ENCODE measurements around the gene ZNF584.
"Not testable (repeated sequence)": the region's sequence is repeated elsewhere in the genome, so short reads cannot be mapped to it uniquely, and the experiment has no call there.

Gene ZNF584

DNA sequence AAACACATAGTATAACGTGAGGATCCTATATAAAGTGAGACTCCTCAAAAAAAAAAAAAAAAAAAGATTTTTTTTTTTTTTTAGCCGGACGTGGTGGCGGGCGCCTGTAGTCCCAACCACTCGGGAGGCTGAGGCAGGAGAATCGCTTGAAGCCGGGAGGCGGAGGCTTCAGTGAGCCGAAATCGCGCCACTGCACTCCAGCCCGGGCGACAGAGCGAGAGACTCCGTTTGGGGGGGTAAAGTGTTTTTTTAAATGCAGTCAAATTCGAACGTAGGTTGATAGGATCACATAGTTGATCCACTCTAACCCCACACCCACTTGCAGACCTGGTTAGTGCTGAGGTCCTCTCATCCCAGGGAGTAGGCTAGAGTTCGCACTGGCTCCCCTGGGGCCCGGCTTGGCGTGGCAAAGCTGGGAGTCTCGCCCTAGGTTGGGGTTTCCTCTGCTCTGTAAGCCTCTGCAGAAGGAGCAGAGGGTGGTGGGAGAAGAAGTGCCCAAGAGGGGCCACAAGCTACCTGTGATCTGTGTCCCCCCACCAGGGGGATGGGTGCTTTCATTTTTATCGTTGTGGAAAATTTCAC lies 6.5 kb upstream of the ZNF584 start:
- H3K4me1 ChIP-seq (ENCODE audit: insufficient read depth, low read length, poor library complexity, severe bottlenecking), result peaks cover 17% of the 10 kb centered on the region
- no peaks in the 10 kb centered on the region for H3K79me2 ChIP-seq (ENCODE audit: insufficient read depth, low read length)
- H3K36me3 ChIP-seq (ENCODE audit: insufficient read depth, low read length), result no peaks in the 10 kb centered on the region
- no peaks in the 10 kb centered on the region for H3K9me3 ChIP-seq (ENCODE audit: insufficient read depth, low read depth, low read length)
- no peaks in the 10 kb centered on the region for H3K9me2 ChIP-seq (replicated peaks; ENCODE audit: low read depth, low read length)
- no peaks in the 10 kb centered on the region for H3K27me3 ChIP-seq (ENCODE audit: insufficient read depth, low read length, poor library complexity, severe bottlenecking)
- H3K9ac ChIP-seq (ENCODE audit: low read depth, low read length, poor library complexity, severe bottlenecking), result peak overlapping the region; percentile 52
- H3K4me3 ChIP-seq (ENCODE audit: low read length, poor library complexity, severe bottlenecking), result peak overlapping the region; percentile 74
- H3K4me2 ChIP-seq (ENCODE audit: low read depth, low read length, poor library complexity, severe bottlenecking), result peak overlapping the region; percentile 69
- H3F3A ChIP-seq (ENCODE audit: low read depth), result peaks cover 6% of the 10 kb centered on the region; the same call in 1 of the 2 replicates
- no peaks in the 10 kb centered on the region for H4K20me1 ChIP-seq (ENCODE audit: insufficient read depth, low read length, poor library complexity, severe bottlenecking)
- TF ChIP-seq CTCF (conservative IDR thresholded peaks at IDR 0.05; ENCODE audit: low read length) (no peak), EZH2phosphoT487 (IDR thresholded peaks at IDR 0.05; ENCODE audit: borderline replicate concordance) (no peak)
- peak overlapping the region; percentile 80; the same call in 1 of the 2 replicates for H2AFZ ChIP-seq (ENCODE audit: low read length)

DNA sequence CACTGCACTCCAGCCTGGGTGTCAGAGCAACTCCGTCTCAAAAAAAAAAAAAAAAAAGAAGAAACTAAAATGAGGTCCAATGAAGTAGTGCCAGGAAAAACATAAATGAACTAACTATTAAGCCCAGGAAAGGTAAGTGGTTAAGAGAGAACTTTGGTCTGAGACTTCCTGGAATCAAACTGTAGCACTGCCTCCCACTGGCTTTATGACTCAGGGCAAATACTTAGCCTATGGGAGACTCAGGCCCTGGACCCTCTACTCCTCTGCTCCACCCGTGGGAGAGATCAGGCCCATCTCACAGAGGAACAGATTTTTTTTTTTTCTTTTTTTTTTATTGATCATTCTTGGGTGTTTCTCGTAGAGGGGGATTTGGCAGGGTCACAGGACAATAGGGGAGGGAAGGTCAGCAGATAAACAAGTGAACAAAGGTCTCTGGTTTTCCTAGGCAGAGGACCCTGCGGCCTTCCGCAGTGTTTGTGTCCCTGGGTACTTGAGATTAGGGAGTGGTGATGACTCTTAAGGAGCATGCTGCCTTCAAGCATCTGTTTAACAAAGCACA lies 4.5 kb upstream of the ZNF584 start:
- not testable (repeated sequence) for H4K20me1 ChIP-seq (ENCODE audit: insufficient read depth, low read length, poor library complexity, severe bottlenecking)
- TF ChIP-seq CTCF (conservative IDR thresholded peaks at IDR 0.05; ENCODE audit: low read length), result peak; percentile 18; the same call in 1 of the 2 replicates
- H3K4me1 ChIP-seq (ENCODE audit: insufficient read depth, low read length, poor library complexity, severe bottlenecking), result peaks cover 24% of the 10 kb centered on the region

DNA sequence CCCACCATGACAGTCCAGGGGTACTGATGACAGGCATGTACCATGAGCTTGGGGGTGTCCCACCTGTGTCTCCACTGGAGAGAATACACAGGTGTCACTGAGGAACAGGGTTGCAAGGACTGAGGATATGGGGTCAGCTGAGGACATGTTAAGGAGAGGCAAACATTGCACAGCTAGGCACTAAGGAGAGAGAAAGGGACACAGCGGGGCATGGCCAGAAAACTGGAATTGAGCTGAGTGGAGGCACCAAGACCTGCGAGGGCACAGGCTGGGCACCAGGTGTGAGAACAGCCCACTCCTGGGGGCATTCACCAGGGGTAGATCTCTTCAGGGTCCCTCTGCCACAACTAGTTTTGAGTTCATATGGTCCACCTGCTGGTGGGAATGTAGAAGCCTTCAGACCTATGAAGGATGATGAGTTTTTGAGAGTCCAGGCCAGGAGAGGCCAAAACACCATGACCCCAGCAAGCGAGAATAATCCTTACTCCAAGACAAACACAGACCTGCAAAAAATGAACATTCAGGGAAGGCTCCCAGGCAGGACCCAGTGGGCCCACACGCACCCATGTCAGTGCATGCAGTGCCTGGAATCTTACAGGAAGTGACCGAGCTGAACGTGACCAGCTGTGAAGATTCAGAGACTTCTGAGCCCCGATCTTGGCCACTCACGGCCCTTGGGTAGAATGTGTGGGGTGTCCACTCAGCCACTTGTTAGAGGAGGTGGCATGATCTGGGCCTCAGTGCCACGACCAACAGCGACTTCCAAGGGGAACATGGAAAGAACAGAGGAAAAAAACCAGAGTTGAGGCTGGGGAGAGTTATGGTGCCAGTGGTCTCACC lies 1.4 kb upstream of the ZNF584 start:
- H3F3A ChIP-seq (ENCODE audit: low read depth), result peaks cover 6% of the 10 kb centered on the region; the same call in 1 of the 2 replicates
- peaks cover 26% of the 10 kb centered on the region for H3K4me1 ChIP-seq (ENCODE audit: insufficient read depth, low read length, poor library complexity, severe bottlenecking)
- H4K20me1 ChIP-seq (ENCODE audit: insufficient read depth, low read length, poor library complexity, severe bottlenecking), result no peaks in the 10 kb centered on the region
- H3K9ac ChIP-seq (ENCODE audit: low read depth, low read length, poor library complexity, severe bottlenecking), result peak overlapping the region; percentile 89
- H2AFZ ChIP-seq (ENCODE audit: low read length), result no peak overlapping the region
- peak overlapping the region; percentile 83 for H3K4me2 ChIP-seq (ENCODE audit: low read depth, low read length, poor library complexity, severe bottlenecking)
- H3K9me2 ChIP-seq (replicated peaks; ENCODE audit: low read depth, low read length), result no peaks in the 10 kb centered on the region
- H3K36me3 ChIP-seq (ENCODE audit: insufficient read depth, low read length), result no peaks in the 10 kb centered on the region
- TF ChIP-seq CTCF (conservative IDR thresholded peaks at IDR 0.05; ENCODE audit: low read length) (peak; percentile 51), EZH2phosphoT487 (IDR thresholded peaks at IDR 0.05; ENCODE audit: borderline replicate concordance) (no peak)
- H3K27me3 ChIP-seq (ENCODE audit: insufficient read depth, low read length, poor library complexity, severe bottlenecking), result no peaks in the 10 kb centered on the region
- H3K4me3 ChIP-seq (ENCODE audit: low read length, poor library complexity, severe bottlenecking), result peak overlapping the region; percentile 86
- H3K9me3 ChIP-seq (ENCODE audit: insufficient read depth, low read depth, low read length), result no peaks in the 10 kb centered on the region
- peaks cover 18% of the 10 kb centered on the region; the same call in 1 of the 2 replicates for H3K79me2 ChIP-seq (ENCODE audit: insufficient read depth, low read length)

More for the DNA sequence above, 4.5 kb upstream of the ZNF584 start:
- H3K9ac ChIP-seq (ENCODE audit: low read depth, low read length, poor library complexity, severe bottlenecking); H3K9me2 ChIP-seq (replicated peaks; ENCODE audit: low read depth, low read length); H2AFZ ChIP-seq (ENCODE audit: low read length); H3K4me3 ChIP-seq (ENCODE audit: low read length, poor library complexity, severe bottlenecking); H3F3A ChIP-seq (ENCODE audit: low read depth); H3K79me2 ChIP-seq (ENCODE audit: insufficient read depth, low read length); H3K9me3 ChIP-seq (ENCODE audit: insufficient read depth, low read depth, low read length); H3K36me3 ChIP-seq (ENCODE audit: insufficient read depth, low read length); H3K27me3 ChIP-seq (ENCODE audit: insufficient read depth, low read length, poor library complexity, severe bottlenecking): not testable (repeated sequence)
- H3K4me2 ChIP-seq (ENCODE audit: low read depth, low read length, poor library complexity, severe bottlenecking), result peak overlapping the region; percentile 19

Measured in Loucy (cell line).